Esophagus muscularis mucosa (tissue), 3 donors: ENCODE measurements around the gene RALA.

Experiments
- CTCF ChIP-seq, 3 experiments: fragments of 200-600 bp in 2 of 3; fragments of 450-650 bp in 1 of 3; sonication (generic) in 2 of 3; IDR thresholded peaks; one replicate each; pipeline ENCODE4 v1.5.1; 2017 to 2019; ENCODE audit warnings: antibody characterized with exemption in 3 of 3, mild to moderate bottlenecking in 2 of 3, moderate library complexity in 1 of 3
- POLR2A ChIP-seq: fragments of 450-650 bp; IDR thresholded peaks from one replicate; pipeline ENCODE4 v1.6.1; 2017; ENCODE audit warnings: antibody characterized with exemption, moderate library complexity, mild to moderate bottlenecking, low read depth
- POLR2AphosphoS5 ChIP-seq, 2 donors: sonication (generic); formaldehyde crosslinking; IDR thresholded peaks; one replicate each; pipeline ENCODE4 v1.6.1; 2017; ENCODE audit warnings: antibody characterized with exemption in 2 of 2

GRCh38 chr7:39618868-39619267 lies 4.5 kb upstream of the RALA start:
- TF ChIP-seq CTCF (IDR thresholded peaks at IDR 0.05) (no peak), POLR2A (no peak), POLR2AphosphoS5 (IDR thresholded peaks at IDR 0.05) (no peak)
